OCI-LY3 (cell line): ENCODE results near the gene PRIM2.
"Not testable (repeated sequence)": the region's sequence is repeated elsewhere in the genome, so short reads cannot be mapped to it uniquely, and the experiment has no call there.

Experiments
- CTCF ChIP-seq: fragments of 200-600, 300-600 bp; sonication (generic); IDR thresholded peaks from 2 replicates; pipeline ENCODE4 v1.5.1; 2014; ENCODE audit warnings: antibody characterized with exemption, low read length, low read depth
- EZH2phosphoT487 ChIP-seq: fragments of 200-600 bp; shearing (Covaris generic); IDR thresholded peaks from 2 replicates; pipeline ENCODE4 v1.6.1; 2018; ENCODE audit warnings: antibody characterized with exemption, mixed run types, low read depth

DNA sequence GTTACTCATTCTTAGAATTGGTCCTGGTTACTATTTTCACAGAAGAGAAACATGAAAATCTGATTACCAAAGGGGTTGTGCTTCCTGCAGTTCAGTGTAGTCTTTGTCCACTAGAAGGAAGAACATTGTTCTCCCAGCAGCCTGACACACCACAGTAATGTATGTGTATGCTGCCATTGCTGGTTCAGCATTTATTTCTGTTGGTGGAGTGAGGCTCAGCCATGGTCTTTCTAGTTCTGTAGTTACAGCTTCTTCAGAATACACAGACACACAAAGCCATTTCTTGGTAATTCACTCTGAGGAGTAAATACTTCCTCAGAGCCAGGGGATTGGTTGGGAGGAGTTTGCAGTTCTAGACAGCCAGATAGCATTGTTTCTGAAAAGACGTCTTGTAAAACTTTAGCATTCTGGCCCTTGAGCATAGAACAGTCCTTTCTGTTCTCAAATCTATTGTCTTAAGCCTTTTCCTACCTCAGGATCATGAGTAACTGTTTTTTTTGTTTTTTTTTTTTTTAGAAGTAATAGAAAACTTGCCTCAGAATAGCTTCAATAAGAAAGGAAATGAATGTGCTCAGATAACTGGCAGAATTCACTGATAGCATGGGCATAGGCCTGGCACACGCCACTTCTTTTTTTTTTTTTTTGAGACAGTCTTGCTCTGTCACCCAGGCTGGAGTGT, 128.5 kb downstream of the PRIM2 start:
- not testable (repeated sequence) for TF ChIP-seq CTCF, EZH2phosphoT487
